22Rv1 (cell line): ENCODE measurements around the gene DMXL1.

Experiments used
- H3K27ac ChIP-seq: fragments of 450-650 bp; 2 replicates; pipeline ENCODE4 v1.5.1; 2017
- CTCF ChIP-seq: fragments of 450-650 bp; IDR thresholded peaks from 2 replicates; pipeline ENCODE4 v1.5.1; 2017; ENCODE audit warnings: mild to moderate bottlenecking
- ZFX ChIP-seq: fragments of 450-650 bp; IDR thresholded peaks from 2 replicates; pipeline ENCODE4 v1.6.1; 2017; ENCODE audit warnings: antibody characterized with exemption, borderline replicate concordance

DMXL1 gene

GRCh38 chr5:119274767-119275130 is 203.9 kb downstream of the DMXL1 start:
- TF ChIP-seq ZFX (no peak), CTCF (no peak)
- 0 out of 2 replicates have a peak overlapping the region, but pooled peaks have one; percentile 6 for H3K27ac ChIP-seq

GRCh38 chr5:119275146-119275545 is 204.3 kb downstream of the DMXL1 start:
- no peak overlapping the region for H3K27ac ChIP-seq

GRCh38 chr5:119275601-119276173 is 204.8 kb downstream of the DMXL1 start:
- H3K27ac ChIP-seq, result no peak overlapping the region
- TF ChIP-seq ZFX, result no peak
- TF ChIP-seq CTCF, result no peak

More at GRCh38 chr5:119275146-119275545, 204.3 kb downstream of the DMXL1 start:
- no peak for TF ChIP-seq ZFX
- TF ChIP-seq CTCF, result no peak

- no peak overlapping the region for H3K27ac ChIP-seq
- TF ChIP-seq ZFX, result no peak
- no peak for TF ChIP-seq CTCF
Observed at GRCh38 chr5:119276978-119277377, 206.1 kb downstream of the DMXL1 start.

- TF ChIP-seq CTCF, result no peak
- TF ChIP-seq ZFX, result no peak
- no peak overlapping the region for H3K27ac ChIP-seq
Observed at GRCh38 chr5:119279093-119279492, 208.2 kb downstream of the DMXL1 start.

- TF ChIP-seq ZFX, result no peak
- TF ChIP-seq CTCF, result no peak
Observed at GRCh38 chr5:119280380-119280779, 209.5 kb downstream of the DMXL1 start.

GRCh38 chr5:119282628-119283027 is 211.7 kb downstream of the DMXL1 start:
- no peak overlapping the region for H3K27ac ChIP-seq
- TF ChIP-seq ZFX (no peak), CTCF (no peak)

More at GRCh38 chr5:119280380-119280779, 209.5 kb downstream of the DMXL1 start:
- H3K27ac ChIP-seq, result no peak overlapping the region
